Measurements from ENCODE around the gene AANAT. TPM values are rescaled to one million over a fixed set of nuclear protein-coding genes. Genes with fewer than 3 reads are reported as not detected.

AANAT gene
- total and polyA plus RNA-seq, 2 donors (not counting 3 experiments of a cell fraction or from before 2014, with no cell fraction given) = not detected

DNA sequence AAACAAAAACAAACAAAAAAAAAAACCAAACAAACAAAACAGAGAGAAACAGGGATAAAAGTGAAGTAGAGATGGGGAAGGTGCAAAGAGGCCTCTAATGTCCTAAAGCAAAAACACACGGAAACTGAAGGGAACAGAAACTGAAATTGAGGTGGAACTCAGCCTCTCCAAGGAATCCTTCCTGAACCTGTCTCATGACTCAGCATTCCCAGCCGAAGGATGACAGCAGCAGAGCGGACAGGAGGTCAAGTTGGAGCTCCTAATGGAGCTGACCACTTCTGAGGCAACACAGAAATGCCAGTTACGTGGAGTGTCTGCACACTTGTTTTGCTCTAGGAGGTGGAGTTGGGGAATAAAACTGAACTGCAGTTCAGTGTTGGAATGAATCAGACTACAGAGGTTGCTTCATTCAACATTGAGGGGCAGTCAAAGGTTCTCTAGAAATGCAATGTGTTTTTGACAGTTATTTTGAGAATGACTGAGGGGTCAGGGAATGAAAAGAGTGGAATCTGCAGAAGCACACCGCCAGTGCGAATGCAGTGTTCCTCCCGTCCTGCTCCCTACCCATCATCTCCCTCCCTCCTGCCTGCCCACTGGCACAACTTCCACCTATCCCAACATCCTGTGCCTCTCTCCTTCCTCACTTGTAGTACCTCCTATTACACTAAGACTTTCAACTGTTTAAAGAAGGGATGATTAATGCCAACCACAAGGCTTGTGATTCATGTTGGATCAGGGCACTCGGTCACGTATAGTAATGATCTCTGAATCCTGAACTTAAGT lies 20.8 kb upstream of the AANAT start:
- no peak overlapping the region for H3K27ac ChIP-seq (ENCODE audit: insufficient read depth, low read depth, low read length)
- CTCF ChIA-PET = interaction anchor here (0.6 to 3.1 kb wide), 5 partner anchors 12 to 167 kb away, joined by 3 to 21 read pairs (median 3); no protein-coding TSS in a partner anchor
- no peak overlapping the region for H3K4me3 ChIP-seq (replicated peaks in 1 of 3; ENCODE audit: insufficient read depth in 1 of 3, low read depth in 1 of 3, low read length in 3 of 3)
- no peaks in the 10 kb centered on the region for H3K36me3 ChIP-seq (ENCODE audit: control insufficient read depth in 2 of 2, extremely low read depth in 1 of 2, insufficient read depth in 2 of 2, low read length in 2 of 2)
- H3K4me2 ChIP-seq (ENCODE audit: insufficient read depth, low read length) = peak overlapping the region; percentile 6
- TF ChIP-seq JUN (IDR thresholded peaks at IDR 0.05; ENCODE audit: borderline replicate concordance, insufficient read depth, insufficient read length, low read depth) = no peak
- peak; percentile 38 for TF ChIP-seq FOS (IDR thresholded peaks at IDR 0.05; ENCODE audit: borderline replicate concordance, insufficient read depth, low read length)
- no peak for TF ChIP-seq GATA2 (IDR thresholded peaks at IDR 0.05; ENCODE audit: insufficient read depth, insufficient read length, low read depth, low read length)
- no peak for TF ChIP-seq POLR2AphosphoS5 (IDR thresholded peaks at IDR 0.05; ENCODE audit: insufficient read depth, low read depth, low read length)
- FAIRE-seq = peak; percentile 26
- peaks cover 47% of the 10 kb centered on the region for H3K4me1 ChIP-seq (ENCODE audit: control insufficient read depth, extremely low read depth, insufficient read depth, low read length)
- H3K79me2 ChIP-seq (ENCODE audit: control insufficient read depth, insufficient read depth, low read length) = peaks cover 80% of the 10 kb centered on the region
- no peaks in the 10 kb centered on the region for H3K27me3 ChIP-seq (ENCODE audit: control insufficient read depth in 2 of 2, insufficient read depth in 2 of 2, low read length in 2 of 2)
- dilution Hi-C loops (cut with MboI; ENCODE audit: extremely low pct_ligation_motif_present, low sequenced_read_pairs) = loop anchor here (25.0 kb wide), 1 partner anchor 234 kb away; no protein-coding TSS in a partner anchor
- H3K9ac ChIP-seq (replicated peaks; ENCODE audit: extremely low read depth, insufficient read depth, low read length) = no peak overlapping the region
- no peaks in the 10 kb centered on the region for H3K9me3 ChIP-seq (replicated peaks; ENCODE audit: control insufficient read depth, insufficient read depth, low read length)
- H2AFZ ChIP-seq (ENCODE audit: low read depth, low read length) = no peak overlapping the region
- DNase-seq (ENCODE audit: low read depth, low spot score) = peak; percentile 28
- no peaks in the 10 kb centered on the region for H3K9me1 ChIP-seq (replicated peaks; ENCODE audit: control insufficient read depth, extremely low read depth, insufficient read depth, low read length)
- no TSS peak for BruUV-seq (replicated peaks)
- no peaks in the 10 kb centered on the region for H4K20me1 ChIP-seq (replicated peaks; ENCODE audit: control insufficient read depth, extremely low read depth, insufficient read depth, low read length)
- intact Hi-C loops (cut with micrococcal nuclease) = no loop called here
- POLR2A ChIA-PET = no interaction called here

DNA sequence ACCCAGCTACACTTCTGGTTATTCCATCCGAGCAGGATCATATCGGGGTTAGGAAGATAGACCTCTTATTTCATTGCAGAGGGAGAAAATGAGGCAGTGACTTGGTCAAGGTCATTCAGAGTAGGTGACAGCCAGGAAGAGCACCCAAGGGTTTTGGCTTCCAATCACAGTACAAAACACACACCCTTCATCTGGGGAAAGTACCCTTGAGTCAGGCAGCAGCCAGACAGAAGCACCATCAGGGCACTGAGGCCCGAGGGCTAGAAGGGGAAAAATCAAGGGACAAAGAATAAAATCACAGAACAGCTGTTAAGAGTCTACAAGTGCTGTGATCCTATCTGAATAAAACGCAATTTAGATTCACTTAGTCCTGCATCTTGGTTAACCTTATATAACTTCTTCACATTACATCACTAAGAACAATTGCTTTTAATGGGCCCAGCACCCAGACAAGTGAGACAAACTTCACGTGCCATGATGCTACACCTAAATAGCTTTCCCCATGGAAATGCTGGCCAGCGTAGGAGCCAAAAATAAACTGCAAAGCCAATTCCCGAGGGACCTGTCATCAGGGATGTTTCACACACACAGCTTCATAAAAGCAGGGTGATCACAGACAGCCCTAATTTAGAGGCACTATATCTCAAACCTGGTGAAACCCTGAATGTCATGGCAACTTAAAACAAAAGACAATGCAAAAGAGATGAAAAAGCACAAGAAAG lies 19.3 kb upstream of the AANAT start:
- Histone ChIP-seq H3K4me1 (ENCODE audit: control insufficient read depth, extremely low read depth, insufficient read depth, low read length) (peaks cover 44% of the 10 kb centered on the region), H3K9ac (replicated peaks; ENCODE audit: extremely low read depth, insufficient read depth, low read length) (no peak overlapping the region), H3K79me2 (ENCODE audit: control insufficient read depth, insufficient read depth, low read length) (peaks cover 76% of the 10 kb centered on the region), H3K9me1 (replicated peaks; ENCODE audit: control insufficient read depth, extremely low read depth, insufficient read depth, low read length) (no peaks in the 10 kb centered on the region), H3K27me3 (ENCODE audit: control insufficient read depth in 2 of 2, insufficient read depth in 2 of 2, low read length in 2 of 2) (no peaks in the 10 kb centered on the region), H3K9me3 (replicated peaks; ENCODE audit: control insufficient read depth, insufficient read depth, low read length) (no peaks in the 10 kb centered on the region), H3K27ac (ENCODE audit: insufficient read depth, low read depth, low read length) (no peak overlapping the region), H3K4me3 (replicated peaks in 1 of 3; ENCODE audit: insufficient read depth in 1 of 3, low read depth in 1 of 3, low read length in 3 of 3) (no peak overlapping the region), H3K36me3 (ENCODE audit: control insufficient read depth in 2 of 2, extremely low read depth in 1 of 2, insufficient read depth in 2 of 2, low read length in 2 of 2) (no peaks in the 10 kb centered on the region), H3K4me2 (ENCODE audit: insufficient read depth, low read length) (no peak overlapping the region), H4K20me1 (replicated peaks; ENCODE audit: control insufficient read depth, extremely low read depth, insufficient read depth, low read length) (no peaks in the 10 kb centered on the region), H2AFZ (ENCODE audit: low read depth, low read length) (no peak overlapping the region)
- BruUV-seq (replicated peaks) = no TSS peak
- no peak for TF ChIP-seq POLR2AphosphoS5 (IDR thresholded peaks at IDR 0.05; ENCODE audit: insufficient read depth, low read depth, low read length)
- no peak for TF ChIP-seq FOS (IDR thresholded peaks at IDR 0.05; ENCODE audit: borderline replicate concordance, insufficient read depth, low read length)
- TF ChIP-seq MYC (IDR thresholded peaks at IDR 0.05; ENCODE audit: low read depth, low read length) = no peak
- TF ChIP-seq GATA2 (IDR thresholded peaks at IDR 0.05; ENCODE audit: insufficient read depth, insufficient read length, low read depth, low read length) = no peak
- TF ChIP-seq, protein P1, sequence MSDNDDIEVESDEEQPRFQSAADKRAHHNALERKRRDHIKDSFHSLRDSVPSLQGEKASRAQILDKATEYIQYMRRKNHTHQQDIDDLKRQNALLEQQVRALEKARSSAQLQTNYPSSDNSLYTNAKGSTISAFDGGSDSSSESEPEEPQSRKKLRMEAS (IDR thresholded peaks at IDR 0.05; ENCODE audit: insufficient read depth, insufficient read length) = no peak
- TF ChIP-seq JUN (IDR thresholded peaks at IDR 0.05; ENCODE audit: borderline replicate concordance, insufficient read depth, insufficient read length, low read depth) = no peak
- no peak for TF ChIP-seq EZH2 (IDR thresholded peaks at IDR 0.05; ENCODE audit: borderline replicate concordance, low read depth, low read length, severe bottlenecking)
- intact Hi-C loops (cut with micrococcal nuclease) = no loop called here
- dilution Hi-C loops (cut with MboI; ENCODE audit: extremely low pct_ligation_motif_present, low sequenced_read_pairs) = loop anchor here (25.0 kb wide), 1 partner anchor 236 kb away; no protein-coding TSS in a partner anchor
- FAIRE-seq (no peak), DNase-seq (ENCODE audit: low read depth, low spot score) (no peak)
- CTCF ChIA-PET = interaction anchor here (2.4 to 3.1 kb wide), 2 partner anchors 11 to 40 kb away, joined by 12 to 21 read pairs; no protein-coding TSS in a partner anchor
- POLR2A ChIA-PET = no interaction called here

All from endothelial cell of umbilical vein (primary cell).